Suprapubic skin (tissue), 4 donors: ENCODE measurements around the gene GPX3. TPM values are rescaled to one million over a fixed set of nuclear protein-coding genes. Genes with fewer than 3 reads are reported as not detected.
A peak's percentile ranks its signal among the peaks of the same experiment; 100 is the strongest.

Source experiments
- DNase-seq, 2 donors: peaks; one replicate each; pipeline ENCODE4 v3.0.0-alpha.2; 2019; ENCODE audit warnings: low spot score in 2 of 2
- H3K27ac ChIP-seq: fragments of 200-600 bp; sonication (generic); one replicate; pipeline ENCODE4 v1.5.1; 2019
- H3K27me3 ChIP-seq: fragments of 200-600 bp; sonication (generic); one replicate; pipeline ENCODE4 v1.5.1; 2019
- H3K36me3 ChIP-seq: fragments of 200-600 bp; sonication (generic); one replicate; pipeline ENCODE4 v1.5.1; 2019
- H3K4me1 ChIP-seq: fragments of 200-600 bp; sonication (generic); one replicate; pipeline ENCODE4 v1.5.1; 2019
- H3K4me3 ChIP-seq: fragments of 200-600 bp; sonication (generic); one replicate; pipeline ENCODE4 v1.5.1; 2019; ENCODE audit warnings: mild to moderate bottlenecking
- H3K9me3 ChIP-seq: fragments of 200-600 bp; sonication (generic); one replicate; pipeline ENCODE4 v1.5.1; 2019
- EP300 ChIP-seq: sonication (generic); formaldehyde crosslinking; IDR thresholded peaks from one replicate; pipeline ENCODE4 v1.6.1; 2017; ENCODE audit warnings: antibody characterized with exemption
- POLR2A ChIP-seq, 2 donors: fragments of 450-650 bp; IDR thresholded peaks; one replicate each; pipeline ENCODE4 v1.6.1; 2017; ENCODE audit warnings: antibody characterized with exemption in 2 of 2, mild to moderate bottlenecking in 2 of 2, moderate library complexity in 2 of 2
- POLR2AphosphoS5 ChIP-seq, 3 donors: sonication (generic); formaldehyde crosslinking; IDR thresholded peaks; one replicate each; pipeline ENCODE4 v1.6.1; 2017; ENCODE audit warnings: antibody characterized with exemption in 3 of 3
- WGBS: methylation state at CpG from one replicate; pipeline ENCODE4 v1.1.5; 2018; 5-methylcytosine and 5-hydroxymethylcytosine counted together
- total RNA-seq, 4 donors: library from RNA; depleted of rRNA; stranded (reverse); fragments of >200 nt; gene quantifications; one replicate each; pipeline ENCODE4 v1.1.0, GENCODE V29; 2016
- TF ChIP-seq, protein P1 (sequence below), 2 donors: fragments of 200-600 bp in 1 of 2; fragments of 450-650 bp in 1 of 2; sonication (generic) in 1 of 2; IDR thresholded peaks; one replicate each; pipeline ENCODE4 v1.5.1; 2016 to 2019; ENCODE audit warnings: antibody characterized with exemption in 2 of 2, mild to moderate bottlenecking in 1 of 2, moderate library complexity in 1 of 2

The GPX3 gene
- total RNA-seq, 4 donors from 2014 or later: 242 to 601 (median 378) TPM

DNA sequence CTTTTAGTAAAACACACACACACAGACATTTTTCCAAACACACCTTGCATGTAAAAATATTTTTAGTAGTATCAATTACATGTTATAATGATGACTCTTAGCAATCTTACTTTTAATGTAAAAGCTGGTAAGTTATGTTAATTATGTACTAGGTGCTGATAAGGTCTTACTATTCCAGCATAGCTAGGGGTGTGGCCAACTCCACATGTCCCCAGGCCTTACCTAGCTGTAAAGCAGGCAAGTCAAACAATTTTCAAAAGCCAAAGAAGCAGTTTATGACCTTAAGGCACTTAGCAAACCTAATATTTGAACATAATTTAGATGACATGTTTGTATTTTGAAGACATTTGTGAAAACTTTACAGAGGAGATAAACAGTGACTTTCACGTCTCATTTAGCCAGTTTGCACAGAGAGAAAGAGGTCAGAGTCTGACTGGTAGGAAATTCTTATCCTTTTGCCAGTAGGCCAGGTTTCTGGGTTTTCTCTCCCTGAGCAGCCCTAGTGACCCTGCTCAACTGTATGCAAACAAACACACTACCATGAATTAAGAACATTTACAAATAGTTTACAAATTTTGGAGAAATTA, 26.5 kb upstream of the GPX3 start:
- Histone ChIP-seq H3K27me3 (no peaks in the 10 kb centered on the region), H3K9me3 (no peaks in the 10 kb centered on the region), H3K4me1 (no peaks in the 10 kb centered on the region), H3K36me3 (no peaks in the 10 kb centered on the region), H3K4me3 (no peak overlapping the region), H3K27ac (no peak overlapping the region)
- TF ChIP-seq POLR2A (IDR thresholded peaks at IDR 0.05): no peak
- DNase-seq: no peak
- 66% methylated on average over 1 of the region's 1 CpG for WGBS

DNA sequence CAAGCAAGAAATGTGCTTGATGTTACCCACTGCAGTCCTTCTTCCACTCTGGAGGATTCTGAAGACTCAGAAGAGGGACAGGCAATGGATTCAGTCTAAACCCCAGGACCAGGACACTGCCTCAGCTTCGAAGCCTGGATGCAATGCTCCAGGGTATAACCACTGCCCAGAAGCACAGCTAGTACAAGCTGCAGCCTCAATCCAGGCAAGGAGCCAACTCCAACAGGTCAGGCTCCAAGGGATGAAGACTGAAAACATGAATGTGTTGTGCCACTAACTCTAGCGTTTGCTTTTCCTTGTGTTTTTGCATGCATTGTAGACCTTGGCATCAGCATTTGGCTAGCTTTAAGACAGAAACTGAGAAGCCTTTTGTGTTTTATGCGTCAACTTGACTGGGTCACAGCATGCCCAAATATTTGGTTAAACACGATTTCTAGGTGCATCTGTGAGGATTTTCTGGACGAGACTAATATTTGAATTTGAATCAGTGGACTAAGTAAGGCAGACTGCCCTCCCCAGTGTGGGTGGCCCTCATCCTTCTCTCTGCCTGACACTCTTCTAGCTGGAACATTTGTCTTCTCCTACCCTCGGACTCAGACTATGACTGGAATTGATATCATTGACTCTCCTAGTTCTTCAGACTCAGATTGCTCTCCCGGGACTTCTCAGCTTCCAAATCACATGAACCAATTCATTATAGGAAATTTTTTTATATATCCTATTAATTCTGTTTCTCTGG, 20.5 kb upstream of the GPX3 start:
- no peak overlapping the region for H3K4me3 ChIP-seq
- TF ChIP-seq, protein P1, sequence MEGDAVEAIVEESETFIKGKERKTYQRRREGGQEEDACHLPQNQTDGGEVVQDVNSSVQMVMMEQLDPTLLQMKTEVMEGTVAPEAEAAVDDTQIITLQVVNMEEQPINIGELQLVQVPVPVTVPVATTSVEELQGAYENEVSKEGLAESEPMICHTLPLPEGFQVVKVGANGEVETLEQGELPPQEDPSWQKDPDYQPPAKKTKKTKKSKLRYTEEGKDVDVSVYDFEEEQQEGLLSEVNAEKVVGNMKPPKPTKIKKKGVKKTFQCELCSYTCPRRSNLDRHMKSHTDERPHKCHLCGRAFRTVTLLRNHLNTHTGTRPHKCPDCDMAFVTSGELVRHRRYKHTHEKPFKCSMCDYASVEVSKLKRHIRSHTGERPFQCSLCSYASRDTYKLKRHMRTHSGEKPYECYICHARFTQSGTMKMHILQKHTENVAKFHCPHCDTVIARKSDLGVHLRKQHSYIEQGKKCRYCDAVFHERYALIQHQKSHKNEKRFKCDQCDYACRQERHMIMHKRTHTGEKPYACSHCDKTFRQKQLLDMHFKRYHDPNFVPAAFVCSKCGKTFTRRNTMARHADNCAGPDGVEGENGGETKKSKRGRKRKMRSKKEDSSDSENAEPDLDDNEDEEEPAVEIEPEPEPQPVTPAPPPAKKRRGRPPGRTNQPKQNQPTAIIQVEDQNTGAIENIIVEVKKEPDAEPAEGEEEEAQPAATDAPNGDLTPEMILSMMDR (IDR thresholded peaks at IDR 0.05): no peak
- TF ChIP-seq EP300 (no peak), POLR2A (IDR thresholded peaks at IDR 0.05) (no peak), POLR2AphosphoS5 (IDR thresholded peaks at IDR 0.05) (no peak)
- no peak overlapping the region for H3K27ac ChIP-seq
- H3K36me3 ChIP-seq: no peaks in the 10 kb centered on the region
- H3K4me1 ChIP-seq: peaks cover 23% of the 10 kb centered on the region
- H3K9me3 ChIP-seq: no peaks in the 10 kb centered on the region
- no peaks in the 10 kb centered on the region for H3K27me3 ChIP-seq
- WGBS: 39% methylated on average over 7 of the region's 7 CpGs
- DNase-seq: no peak

DNA sequence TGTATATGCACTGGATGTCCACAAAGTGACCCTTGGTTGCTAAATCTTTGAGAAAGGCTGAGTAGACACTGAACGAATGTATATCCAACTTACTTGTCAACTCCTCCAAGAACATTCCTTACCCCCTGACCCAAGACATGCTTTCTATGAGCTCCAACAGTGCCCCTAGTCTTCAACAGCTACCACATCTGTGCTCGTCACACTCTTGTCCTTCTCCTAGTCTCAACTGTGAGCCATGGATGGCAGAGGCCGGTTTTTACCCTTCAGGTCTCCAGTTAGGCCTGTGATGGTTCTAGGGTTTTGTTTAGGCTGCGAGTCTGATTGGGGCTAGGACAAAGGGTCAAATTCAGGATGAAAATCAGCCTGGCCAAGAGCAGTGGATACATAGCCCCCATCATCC, 19.0 kb upstream of the GPX3 start:
- no peak overlapping the region for H3K4me3 ChIP-seq
- TF ChIP-seq, protein P1 (IDR thresholded peaks at IDR 0.05): no peak
- TF ChIP-seq POLR2AphosphoS5 (IDR thresholded peaks at IDR 0.05) (no peak), POLR2A (IDR thresholded peaks at IDR 0.05) (no peak), EP300 (no peak)
- WGBS: 95% methylated on average over 4 of the region's 4 CpGs
- H3K27me3 ChIP-seq: no peaks in the 10 kb centered on the region
- no peak overlapping the region for H3K27ac ChIP-seq
- no peaks in the 10 kb centered on the region for H3K9me3 ChIP-seq
- DNase-seq: no peak
- peaks cover 30% of the 10 kb centered on the region for H3K4me1 ChIP-seq
- no peaks in the 10 kb centered on the region for H3K36me3 ChIP-seq

DNA sequence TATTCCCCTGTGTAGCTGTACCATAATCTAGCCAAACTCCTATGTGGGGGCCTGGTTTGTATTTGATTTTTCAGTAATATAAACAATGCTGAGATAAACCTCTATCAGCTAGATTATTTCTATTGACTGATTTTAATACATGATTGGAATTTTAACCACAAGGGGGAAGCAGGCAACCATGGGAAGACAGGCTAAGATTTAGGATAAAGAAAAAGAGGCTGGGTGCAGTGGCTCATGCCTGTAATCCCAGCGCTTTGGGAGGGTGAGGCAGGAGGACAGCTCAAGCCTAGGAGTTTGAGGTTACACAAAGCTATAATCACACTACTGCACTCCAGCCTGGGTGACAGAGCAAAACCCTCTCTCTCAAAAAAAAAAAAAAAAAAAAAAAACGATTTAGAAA, 18.1 kb upstream of the GPX3 start:
- 21% methylated on average over 2 of the region's 2 CpGs for WGBS
- DNase-seq: no peak

DNA sequence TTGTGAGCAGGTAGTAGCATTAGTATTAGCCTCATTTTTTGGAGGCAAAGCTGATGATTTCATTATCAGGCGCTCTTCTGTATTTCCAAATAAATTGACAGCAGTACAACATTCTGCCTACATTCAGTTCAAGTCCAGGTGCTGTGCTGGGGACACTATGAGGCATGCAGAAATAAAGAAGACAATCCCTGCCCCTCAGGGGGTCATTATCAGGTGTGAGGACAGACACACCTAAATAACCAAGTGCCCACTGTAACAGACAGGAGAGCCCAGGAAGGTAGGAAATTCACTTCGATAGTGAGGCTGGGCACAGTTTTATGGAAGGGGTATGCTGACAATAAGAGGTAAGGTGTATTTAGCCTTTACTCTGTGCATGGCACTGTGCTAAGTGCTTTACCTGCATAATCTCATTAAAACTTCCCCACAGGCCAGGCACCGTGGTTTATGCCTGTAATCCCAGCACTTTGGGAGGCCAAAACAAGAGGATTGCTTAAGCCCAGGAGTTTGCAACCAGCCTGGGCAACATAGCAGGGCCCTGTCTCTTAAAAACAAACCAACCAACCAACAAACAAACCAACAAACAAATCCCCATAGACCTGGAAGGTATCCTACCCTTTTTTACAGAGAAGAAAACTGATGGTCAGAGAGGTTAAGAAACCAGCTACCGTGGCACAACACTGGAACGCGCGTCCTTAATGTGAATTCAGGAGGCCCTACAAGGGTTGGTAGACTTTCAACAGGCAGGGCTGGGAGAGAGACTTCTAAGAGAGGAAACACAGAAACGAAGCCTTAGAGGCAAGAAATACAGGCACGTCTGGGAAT, 17.5 kb upstream of the GPX3 start:
- H3K4me1 ChIP-seq: peaks cover 45% of the 10 kb centered on the region
- 90% methylated on average over 9 of the region's 9 CpGs for WGBS
- no peaks in the 10 kb centered on the region for H3K36me3 ChIP-seq
- H3K27ac ChIP-seq: no peak overlapping the region
- no peak for TF ChIP-seq POLR2A (IDR thresholded peaks at IDR 0.05)
- no peak for TF ChIP-seq POLR2AphosphoS5 (IDR thresholded peaks at IDR 0.05)
- TF ChIP-seq EP300: no peak
- TF ChIP-seq, protein P1 (IDR thresholded peaks at IDR 0.05): no peak
- no peak for DNase-seq
- H3K27me3 ChIP-seq: no peaks in the 10 kb centered on the region
- H3K4me3 ChIP-seq: no peak overlapping the region
- H3K9me3 ChIP-seq: no peaks in the 10 kb centered on the region

More for the DNA sequence above, 18.1 kb upstream of the GPX3 start:
- no peaks in the 10 kb centered on the region for H3K9me3 ChIP-seq
- H3K27me3 ChIP-seq: no peaks in the 10 kb centered on the region
- TF ChIP-seq, protein P1 (IDR thresholded peaks at IDR 0.05): peak in 1 of 2 donors; percentile 65
- TF ChIP-seq POLR2A (IDR thresholded peaks at IDR 0.05): no peak
- peaks cover 38% of the 10 kb centered on the region for H3K4me1 ChIP-seq
- H3K4me3 ChIP-seq: no peak overlapping the region
- no peak overlapping the region for H3K27ac ChIP-seq
- H3K36me3 ChIP-seq: no peaks in the 10 kb centered on the region
